ENCODE measurements around the gene GDF10.

The GDF10 gene

DNA sequence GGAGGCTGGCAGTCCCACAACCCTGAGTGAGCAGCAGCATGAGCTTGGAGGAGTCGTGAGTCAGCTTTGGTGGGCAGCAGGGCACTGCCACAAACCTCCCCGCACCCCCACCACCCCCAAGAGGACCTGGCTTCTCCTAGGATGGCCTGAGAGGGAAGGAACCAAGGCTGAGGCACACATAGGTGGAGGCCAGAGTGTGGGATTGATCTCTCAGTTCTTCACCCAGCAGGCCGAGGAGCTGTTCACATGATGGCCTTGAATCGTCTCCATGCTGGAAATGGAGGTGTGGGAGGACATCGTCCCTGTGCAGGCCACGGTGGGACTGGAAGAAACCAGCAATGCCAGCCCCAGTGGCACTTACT is 17.4 kb upstream of the GDF10 start:
- no peaks in the 10 kb centered on the region for H3K27me3 Mint-ChIP-seq
- no peak overlapping the region for H3K27ac Mint-ChIP-seq
- peaks cover 39% of the 10 kb centered on the region for H3K4me1 Mint-ChIP-seq

DNA sequence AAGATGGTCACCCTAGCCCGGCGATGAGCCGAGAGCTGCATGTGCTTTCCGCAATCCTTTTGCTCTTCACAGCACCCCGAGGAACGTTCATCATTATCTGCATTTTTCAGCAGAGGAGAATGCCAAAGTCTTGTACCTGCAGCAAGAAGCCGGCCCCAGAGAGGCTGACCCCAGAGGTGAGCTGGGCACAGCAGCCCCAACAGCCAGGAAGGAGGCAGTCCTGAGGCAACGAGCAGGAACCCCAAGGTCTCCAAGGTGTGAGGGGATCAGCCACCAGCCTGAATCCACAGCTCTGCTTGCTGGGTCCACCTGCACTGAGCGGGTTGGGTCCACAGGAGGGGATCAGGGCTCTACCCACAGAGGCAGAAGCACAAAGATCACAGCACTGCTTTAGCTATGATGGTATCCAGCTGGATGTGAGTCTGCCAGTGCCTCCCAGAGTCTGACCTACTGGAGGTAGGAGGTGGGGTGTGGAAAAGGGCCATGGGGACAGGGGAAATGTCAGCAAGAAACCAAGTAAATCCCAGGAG is 16.8 kb upstream of the GDF10 start:
- ATAC-seq (no peak), DNase-seq (no peak)
- Mint-ChIP-seq H3K4me3 (no peak overlapping the region), H3K9me3 (no peaks in the 10 kb centered on the region), H3K36me3 (ENCODE audit: low read depth) (no peaks in the 10 kb centered on the region), H3K4me1 (peaks cover 34% of the 10 kb centered on the region), H3K27me3 (no peaks in the 10 kb centered on the region), H3K27ac (no peak overlapping the region)

More for the DNA sequence above, 17.4 kb upstream of the GDF10 start:
- DNase-seq (no peak), ATAC-seq (no peak)
- H3K36me3 Mint-ChIP-seq (ENCODE audit: low read depth), result no peaks in the 10 kb centered on the region
- H3K4me3 Mint-ChIP-seq, result no peak overlapping the region
- no peaks in the 10 kb centered on the region for H3K9me3 Mint-ChIP-seq

DNA sequence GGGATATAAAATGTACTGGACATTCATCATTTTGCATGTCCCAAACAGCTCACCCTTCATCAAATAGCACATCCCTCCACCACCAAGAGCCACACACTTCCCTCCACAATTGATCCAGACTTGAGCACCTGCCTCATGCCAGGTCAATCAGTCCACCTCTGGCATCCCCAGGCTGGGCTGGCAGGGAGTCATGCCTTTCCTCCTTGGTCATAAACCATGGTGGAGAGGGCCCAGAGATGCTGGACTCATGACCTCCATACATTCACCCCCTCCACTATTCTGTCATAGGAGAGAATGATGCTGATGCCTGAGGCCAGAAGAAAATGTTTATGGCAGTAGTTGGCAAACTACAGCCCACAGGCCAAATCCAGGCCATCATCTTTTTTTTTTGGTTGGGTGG is 16.1 kb upstream of the GDF10 start:
- H3K27ac Mint-ChIP-seq, result no peak overlapping the region
- H3K9me3 Mint-ChIP-seq, result no peaks in the 10 kb centered on the region
- peaks cover 28% of the 10 kb centered on the region for H3K4me1 Mint-ChIP-seq
- no peak for ATAC-seq
- H3K4me3 Mint-ChIP-seq, result no peak overlapping the region
- no peaks in the 10 kb centered on the region for H3K27me3 Mint-ChIP-seq
- H3K36me3 Mint-ChIP-seq (ENCODE audit: low read depth), result no peaks in the 10 kb centered on the region
- DNase-seq, result no peak

DNA sequence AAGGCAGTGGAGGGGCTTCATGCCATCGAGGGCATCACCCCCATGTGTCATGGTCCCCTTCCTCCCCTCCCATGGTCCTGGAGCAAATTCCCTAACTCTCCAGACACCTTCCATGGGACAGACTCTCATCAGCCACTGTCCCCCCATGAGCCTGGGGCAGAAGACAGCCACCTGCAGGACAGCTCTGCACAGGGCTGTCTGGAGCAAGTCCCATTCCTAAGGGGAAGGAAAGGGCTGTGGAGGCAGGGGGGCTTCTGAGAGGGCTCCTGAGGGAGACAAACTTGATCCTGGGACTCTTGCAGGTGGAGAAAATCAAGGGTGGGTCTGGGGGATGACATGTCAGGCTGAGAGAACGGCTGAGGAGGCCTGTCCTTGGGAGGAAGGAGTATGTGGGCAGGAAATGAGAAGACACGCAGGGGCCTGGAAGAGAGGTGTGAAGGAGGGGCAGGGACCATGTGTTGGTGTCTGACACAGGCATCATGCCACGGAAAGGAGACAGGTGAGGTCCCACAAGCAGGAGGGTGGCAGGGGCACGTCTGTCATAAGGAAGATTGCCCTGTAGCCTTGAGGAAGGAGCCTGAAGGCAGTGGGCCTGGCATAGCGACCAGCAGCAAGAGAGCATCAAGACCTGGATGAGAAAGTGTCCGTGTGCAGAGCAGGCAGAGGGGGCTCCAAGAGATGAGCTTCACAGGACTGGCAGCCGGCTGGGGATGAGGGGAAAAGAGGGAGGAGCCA is 14.4 kb upstream of the GDF10 start:
- peak overlapping the region; percentile 39 for H3K27ac Mint-ChIP-seq
- peaks cover 25% of the 10 kb centered on the region for H3K4me1 Mint-ChIP-seq
- no peaks in the 10 kb centered on the region for H3K9me3 Mint-ChIP-seq
- no peak for DNase-seq
- H3K4me3 Mint-ChIP-seq, result no peak overlapping the region
- no peak for ATAC-seq
- H3K36me3 Mint-ChIP-seq (ENCODE audit: low read depth), result no peaks in the 10 kb centered on the region
- H3K27me3 Mint-ChIP-seq, result no peaks in the 10 kb centered on the region

GRCh38 chr10:47286116-47286505 is 13.9 kb upstream of the GDF10 start:
- Mint-ChIP-seq H3K9me3 (no peaks in the 10 kb centered on the region), H3K27ac (peak overlapping the region; percentile 39), H3K4me3 (no peak overlapping the region)

GRCh38 chr10:47286591-47287315 is 13.2 kb upstream of the GDF10 start:
- no peak for ATAC-seq
- DNase-seq, result no peak
- Mint-ChIP-seq H3K27me3 (no peaks in the 10 kb centered on the region), H3K36me3 (ENCODE audit: low read depth) (no peaks in the 10 kb centered on the region), H3K27ac (no peak overlapping the region), H3K4me3 (no peak overlapping the region), H3K9me3 (no peaks in the 10 kb centered on the region), H3K4me1 (peaks cover 25% of the 10 kb centered on the region)

More at GRCh38 chr10:47286116-47286505, 13.9 kb upstream of the GDF10 start:
- ATAC-seq (no peak), DNase-seq (no peak)
- Mint-ChIP-seq H3K27me3 (no peaks in the 10 kb centered on the region), H3K36me3 (ENCODE audit: low read depth) (no peaks in the 10 kb centered on the region), H3K4me1 (peaks cover 25% of the 10 kb centered on the region)

GRCh38 chr10:47287365-47287802 is 12.6 kb upstream of the GDF10 start:
- Mint-ChIP-seq H3K4me1 (peaks cover 25% of the 10 kb centered on the region), H3K36me3 (ENCODE audit: low read depth) (no peaks in the 10 kb centered on the region), H3K27ac (no peak overlapping the region), H3K4me3 (no peak overlapping the region), H3K27me3 (no peaks in the 10 kb centered on the region), H3K9me3 (no peaks in the 10 kb centered on the region)
- no peak for ATAC-seq
- DNase-seq, result no peak

- H3K27me3 Mint-ChIP-seq, result no peaks in the 10 kb centered on the region
- H3K27ac Mint-ChIP-seq, result no peak overlapping the region
- DNase-seq, result no peak
- H3K4me1 Mint-ChIP-seq, result peaks cover 25% of the 10 kb centered on the region
- no peak for ATAC-seq
- H3K9me3 Mint-ChIP-seq, result no peaks in the 10 kb centered on the region
- H3K4me3 Mint-ChIP-seq, result no peak overlapping the region
- H3K36me3 Mint-ChIP-seq (ENCODE audit: low read depth), result no peaks in the 10 kb centered on the region
These were observed 12.2 kb upstream of the GDF10 start for GRCh38 chr10:47287805-47288204.

- Mint-ChIP-seq H3K4me1 (peaks cover 23% of the 10 kb centered on the region), H3K36me3 (ENCODE audit: low read depth) (no peaks in the 10 kb centered on the region), H3K27ac (no peak overlapping the region), H3K27me3 (no peaks in the 10 kb centered on the region), H3K9me3 (no peaks in the 10 kb centered on the region), H3K4me3 (no peak overlapping the region)
- ATAC-seq (no peak), DNase-seq (no peak)
These were observed 11.8 kb upstream of the GDF10 start for GRCh38 chr10:47288236-47288635.

GRCh38 chr10:47288916-47289495 is 11.0 kb upstream of the GDF10 start:
- Mint-ChIP-seq H3K27me3 (no peaks in the 10 kb centered on the region), H3K4me3 (no peak overlapping the region), H3K9me3 (no peaks in the 10 kb centered on the region), H3K27ac (no peak overlapping the region), H3K4me1 (peaks cover 23% of the 10 kb centered on the region), H3K36me3 (ENCODE audit: low read depth) (no peaks in the 10 kb centered on the region)
- ATAC-seq (no peak), DNase-seq (no peak)

DNA sequence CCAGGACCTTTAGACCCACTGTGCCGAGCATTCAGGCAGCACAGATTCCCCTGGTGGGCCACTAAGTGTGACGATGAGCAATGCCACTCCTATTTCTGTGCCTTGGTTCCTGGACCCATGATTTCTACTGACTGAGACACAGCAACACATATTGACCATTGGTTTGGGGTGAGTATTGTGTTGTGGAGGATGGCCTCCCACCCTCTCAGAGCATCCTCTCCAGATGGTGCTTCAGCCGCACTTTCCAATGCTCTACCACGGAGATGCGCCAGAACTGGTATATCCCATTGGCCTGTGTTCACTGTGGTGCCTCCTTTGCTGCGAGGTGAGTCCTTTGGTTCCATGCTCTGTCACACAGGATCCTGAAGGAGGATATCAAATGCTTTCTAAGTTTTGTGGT is 10.1 kb upstream of the GDF10 start:
- Mint-ChIP-seq H3K27ac (no peak overlapping the region), H3K36me3 (ENCODE audit: low read depth) (no peaks in the 10 kb centered on the region), H3K4me3 (no peak overlapping the region), H3K27me3 (no peaks in the 10 kb centered on the region), H3K4me1 (peaks cover 21% of the 10 kb centered on the region), H3K9me3 (no peaks in the 10 kb centered on the region)
- no peak for DNase-seq
- ATAC-seq, result no peak

DNA sequence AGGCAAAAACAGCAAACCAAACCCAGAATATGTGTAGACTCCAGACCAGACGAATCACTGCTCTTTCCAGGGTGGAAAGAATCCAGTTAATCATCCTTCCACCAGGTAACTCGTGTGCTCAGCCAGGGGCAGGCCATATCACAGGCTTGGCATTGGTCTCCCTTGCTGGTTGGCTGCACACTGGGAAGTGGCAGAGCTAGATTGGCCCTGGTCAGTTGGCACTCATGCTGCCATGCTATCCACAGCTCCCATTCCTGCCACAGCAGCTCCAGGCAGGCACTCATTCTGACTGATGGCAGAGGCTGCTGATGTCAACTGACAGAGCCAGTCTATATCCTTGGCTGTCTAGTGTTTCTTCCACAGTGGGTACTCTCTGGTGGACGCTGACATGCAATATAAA is 9.7 kb upstream of the GDF10 start:
- H3K27ac Mint-ChIP-seq, result no peak overlapping the region
- no peak overlapping the region for H3K4me3 Mint-ChIP-seq
- H3K4me1 Mint-ChIP-seq, result peaks cover 18% of the 10 kb centered on the region
- ATAC-seq, result no peak
- no peaks in the 10 kb centered on the region for H3K27me3 Mint-ChIP-seq
- H3K9me3 Mint-ChIP-seq, result no peaks in the 10 kb centered on the region
- DNase-seq, result no peak
- no peaks in the 10 kb centered on the region for H3K36me3 Mint-ChIP-seq (ENCODE audit: low read depth)

DNA sequence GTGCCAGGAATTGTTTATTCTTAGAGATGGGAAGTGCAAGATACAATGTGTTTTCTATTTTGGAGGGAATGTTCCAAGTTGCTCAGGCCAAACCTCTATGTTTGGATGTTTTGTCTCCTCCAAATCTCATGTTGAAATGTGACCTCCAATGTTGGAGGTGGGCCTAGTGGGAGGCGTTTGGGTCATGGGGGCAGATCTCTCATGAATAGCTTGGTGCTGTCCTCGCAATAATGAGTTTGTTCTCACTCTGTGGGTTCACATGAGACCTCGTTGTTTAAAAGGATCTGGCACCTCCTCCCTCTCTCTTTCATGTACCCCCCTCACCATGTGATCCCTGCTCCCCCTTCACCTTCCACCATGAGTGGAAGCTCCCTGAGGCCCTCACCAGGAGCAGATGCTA is 8.3 kb upstream of the GDF10 start:
- peaks cover 2% of the 10 kb centered on the region for H3K27me3 Mint-ChIP-seq

DNA sequence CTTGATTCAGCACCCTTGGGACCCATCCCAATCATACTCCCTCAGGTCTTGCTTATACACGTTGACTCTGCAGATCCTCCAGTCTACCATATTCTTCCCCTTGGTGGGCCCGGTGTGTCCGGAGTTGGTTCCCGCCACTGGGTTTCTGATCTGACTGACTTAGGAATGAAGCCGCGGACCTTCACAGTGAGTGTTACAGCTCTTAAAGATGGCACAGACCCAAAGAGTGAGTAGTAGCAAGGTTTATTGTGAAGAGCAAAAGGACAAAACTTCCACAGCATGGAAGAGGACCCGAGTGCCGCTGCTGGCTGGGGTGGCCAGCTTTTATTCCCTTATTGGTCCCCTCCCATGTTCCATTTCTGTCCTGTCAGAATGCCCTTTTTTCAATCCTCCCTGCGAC is 5.9 kb upstream of the GDF10 start:
- Mint-ChIP-seq H3K27me3 (peaks cover 5% of the 10 kb centered on the region), H3K4me1 (no peaks in the 10 kb centered on the region), H3K9me3 (no peaks in the 10 kb centered on the region), H3K4me3 (no peak overlapping the region), H3K36me3 (ENCODE audit: low read depth) (no peaks in the 10 kb centered on the region), H3K27ac (no peak overlapping the region)
- no peak for ATAC-seq
- DNase-seq, result no peak

More for the DNA sequence above, 8.3 kb upstream of the GDF10 start:
- DNase-seq, result no peak
- Mint-ChIP-seq H3K4me1 (peaks cover 4% of the 10 kb centered on the region), H3K27ac (no peak overlapping the region), H3K4me3 (no peak overlapping the region), H3K36me3 (ENCODE audit: low read depth) (no peaks in the 10 kb centered on the region), H3K9me3 (no peaks in the 10 kb centered on the region)
- ATAC-seq, result no peak

GRCh38 chr10:47294501-47294900 is 5.5 kb upstream of the GDF10 start:
- Mint-ChIP-seq H3K27me3 (peaks cover 9% of the 10 kb centered on the region), H3K9me3 (no peaks in the 10 kb centered on the region), H3K4me3 (no peak overlapping the region), H3K36me3 (ENCODE audit: low read depth) (no peaks in the 10 kb centered on the region), H3K4me1 (peaks cover 2% of the 10 kb centered on the region), H3K27ac (no peak overlapping the region)
- no peak for ATAC-seq
- no peak for DNase-seq

All from activated naive CD8-positive, alpha-beta T cell treated with anti-CD3 and anti-CD28 coated beads, Interleukin-2, amount 50 U/mL, for 24 hours (primary cell).